Glutamatergic neuron (in vitro differentiated cells): ENCODE results near the gene NLRP6. TPM values are rescaled to one million over a fixed set of nuclear protein-coding genes. Genes with fewer than 3 reads are reported as not detected.
"Not testable (repeated sequence)": the region's sequence is repeated elsewhere in the genome, so short reads cannot be mapped to it uniquely, and the experiment has no call there.

Experiments used
- DNase-seq: peaks from one replicate; pipeline ENCODE4 v3.0.0; 2022
- H3K27ac Mint-ChIP-seq: one replicate; pipeline ENCODE4 v1.8.0; 2020; ENCODE audit warnings: mild to moderate bottlenecking, mixed read lengths, inconsistent platforms; ENCODE audit not compliant: unreplicated experiment
- H3K27me3 Mint-ChIP-seq: one replicate; pipeline ENCODE4 v1.8.0; 2020; ENCODE audit warnings: mild to moderate bottlenecking, moderate library complexity, mixed read lengths, inconsistent platforms; ENCODE audit not compliant: unreplicated experiment
- H3K36me3 Mint-ChIP-seq: one replicate; pipeline ENCODE4 v1.8.0; 2020; ENCODE audit warnings: mild to moderate bottlenecking, mixed read lengths, inconsistent platforms; ENCODE audit not compliant: unreplicated experiment
- H3K4me1 Mint-ChIP-seq: one replicate; pipeline ENCODE4 v1.8.0; 2020; ENCODE audit warnings: mild to moderate bottlenecking, low read depth, mixed read lengths, inconsistent platforms; ENCODE audit not compliant: unreplicated experiment
- H3K4me3 Mint-ChIP-seq: one replicate; pipeline ENCODE4 v1.8.0; 2020; ENCODE audit warnings: mild to moderate bottlenecking, mixed read lengths, inconsistent platforms; ENCODE audit not compliant: unreplicated experiment
- H3K9me3 Mint-ChIP-seq: one replicate; pipeline ENCODE4 v1.8.0; 2020; ENCODE audit warnings: mild to moderate bottlenecking, moderate library complexity, mixed read lengths, inconsistent platforms; ENCODE audit not compliant: unreplicated experiment
- total RNA-seq: library from RNA; stranded (reverse); fragmentation: NEBNext Ultra II Directional; extraction: Animal tissue kit (Norgen Biotek cat#: 25700); gene quantifications from one replicate; pipeline ENCODE4 v1.2.1, GENCODE V29; 2021; ENCODE audit not compliant: unreplicated experiment
- TF ChIP-seq, protein P1 (sequence below): fragments of 200-600 bp; sonication (generic); IDR thresholded peaks from one replicate; pipeline ENCODE4 v1.5.0; 2021; ENCODE audit not compliant: partially characterized antibody, unreplicated experiment

The NLRP6 gene
- total RNA-seq, 1 donor from 2014 or later: not detected

GRCh38 chr11:304061-304506, 25.9 kb downstream of the NLRP6 start:
- peaks cover 18% of the 10 kb centered on the region for H3K4me1 Mint-ChIP-seq
- no peak overlapping the region for H3K4me3 Mint-ChIP-seq
- no peak overlapping the region for H3K27ac Mint-ChIP-seq
- no peak for DNase-seq
- TF ChIP-seq, protein P1, sequence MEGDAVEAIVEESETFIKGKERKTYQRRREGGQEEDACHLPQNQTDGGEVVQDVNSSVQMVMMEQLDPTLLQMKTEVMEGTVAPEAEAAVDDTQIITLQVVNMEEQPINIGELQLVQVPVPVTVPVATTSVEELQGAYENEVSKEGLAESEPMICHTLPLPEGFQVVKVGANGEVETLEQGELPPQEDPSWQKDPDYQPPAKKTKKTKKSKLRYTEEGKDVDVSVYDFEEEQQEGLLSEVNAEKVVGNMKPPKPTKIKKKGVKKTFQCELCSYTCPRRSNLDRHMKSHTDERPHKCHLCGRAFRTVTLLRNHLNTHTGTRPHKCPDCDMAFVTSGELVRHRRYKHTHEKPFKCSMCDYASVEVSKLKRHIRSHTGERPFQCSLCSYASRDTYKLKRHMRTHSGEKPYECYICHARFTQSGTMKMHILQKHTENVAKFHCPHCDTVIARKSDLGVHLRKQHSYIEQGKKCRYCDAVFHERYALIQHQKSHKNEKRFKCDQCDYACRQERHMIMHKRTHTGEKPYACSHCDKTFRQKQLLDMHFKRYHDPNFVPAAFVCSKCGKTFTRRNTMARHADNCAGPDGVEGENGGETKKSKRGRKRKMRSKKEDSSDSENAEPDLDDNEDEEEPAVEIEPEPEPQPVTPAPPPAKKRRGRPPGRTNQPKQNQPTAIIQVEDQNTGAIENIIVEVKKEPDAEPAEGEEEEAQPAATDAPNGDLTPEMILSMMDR: no peak
- H3K27me3 Mint-ChIP-seq: peaks cover 8% of the 10 kb centered on the region
- peaks cover under 1% of the 10 kb centered on the region for H3K9me3 Mint-ChIP-seq
- H3K36me3 Mint-ChIP-seq: no peaks in the 10 kb centered on the region

- Mint-ChIP-seq H3K27me3 (peaks cover 12% of the 10 kb centered on the region), H3K4me1 (peaks cover 19% of the 10 kb centered on the region), H3K27ac (no peak overlapping the region), H3K36me3 (no peaks in the 10 kb centered on the region), H3K4me3 (no peak overlapping the region), H3K9me3 (peaks cover 6% of the 10 kb centered on the region)
- TF ChIP-seq, protein P1: peak; percentile 51
- DNase-seq: peak; percentile 51
Measured at GRCh38 chr11:304915-305843, 27.0 kb downstream of the NLRP6 start.

DNA sequence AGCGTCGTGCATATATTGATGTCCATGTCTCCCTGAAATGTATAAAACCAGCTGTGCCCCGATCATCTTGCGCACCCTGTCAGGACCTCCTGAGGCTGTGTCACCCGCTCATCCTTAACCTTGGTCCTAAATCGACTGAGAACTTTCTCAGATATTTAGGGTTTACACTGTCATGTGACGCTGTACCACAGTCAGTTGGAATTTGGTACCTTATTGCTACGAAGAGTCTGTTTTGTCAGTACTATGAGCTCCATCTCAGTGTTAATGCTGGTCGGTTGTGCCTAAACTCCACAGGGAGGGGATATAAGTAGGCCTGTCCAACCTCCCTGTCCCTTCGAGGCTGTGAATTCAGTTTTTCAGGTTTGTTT, 27.6 kb downstream of the NLRP6 start:
- H3K27ac Mint-ChIP-seq: no peak overlapping the region

DNA sequence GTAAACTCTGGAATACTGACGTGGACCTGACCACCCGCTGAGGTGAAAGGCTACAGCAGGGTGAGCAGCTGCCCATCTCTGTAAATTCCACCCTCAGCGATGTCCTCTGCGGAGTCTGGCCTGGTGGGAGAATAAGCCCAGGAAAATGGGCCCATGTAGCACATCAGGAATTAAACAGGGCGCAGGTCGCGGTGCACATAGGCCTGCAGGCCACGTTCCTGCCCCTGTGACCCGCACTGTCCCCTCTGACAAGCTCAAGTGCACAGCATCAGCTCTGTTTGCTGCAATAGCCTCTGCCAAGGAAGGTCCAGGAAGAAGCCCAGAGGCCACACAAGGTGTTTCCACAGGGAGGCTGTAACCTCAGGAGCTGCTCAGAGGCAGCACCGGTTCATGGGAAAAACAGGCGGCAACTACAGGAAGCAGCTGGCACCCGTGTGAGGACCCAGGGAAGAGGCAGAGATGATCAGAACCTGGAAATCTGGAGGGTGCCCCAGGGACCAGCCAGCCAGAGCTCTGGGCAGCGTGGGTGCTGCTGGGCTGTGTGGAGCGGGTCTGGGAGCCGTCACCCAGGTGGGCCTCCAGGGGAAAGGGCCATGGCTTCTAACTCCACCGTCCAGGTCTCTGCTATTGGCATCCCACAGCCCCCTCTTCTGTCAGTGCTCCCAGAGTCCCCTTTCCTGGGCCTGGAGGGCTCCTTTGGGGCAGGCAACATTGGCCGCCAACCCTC, 28.6 kb downstream of the NLRP6 start:
- TF ChIP-seq, protein P1: no peak
- H3K9me3 Mint-ChIP-seq: peaks cover 6% of the 10 kb centered on the region
- peaks cover 14% of the 10 kb centered on the region for H3K4me1 Mint-ChIP-seq
- no peaks in the 10 kb centered on the region for H3K36me3 Mint-ChIP-seq
- H3K4me3 Mint-ChIP-seq: no peak overlapping the region
- no peak for DNase-seq
- H3K27ac Mint-ChIP-seq: no peak overlapping the region
- H3K27me3 Mint-ChIP-seq: peaks cover 10% of the 10 kb centered on the region

More for the DNA sequence above, 27.6 kb downstream of the NLRP6 start:
- Mint-ChIP-seq H3K9me3 (peaks cover 6% of the 10 kb centered on the region), H3K27me3 (peaks cover 12% of the 10 kb centered on the region), H3K4me1 (peaks cover 14% of the 10 kb centered on the region), H3K36me3 (no peaks in the 10 kb centered on the region), H3K4me3 (no peak overlapping the region)
- TF ChIP-seq, protein P1: no peak
- no peak for DNase-seq

GRCh38 chr11:307766-308708, 29.8 kb downstream of the NLRP6 start, which contains the start of gene IFITM2:
Gene IFITM2 (plus strand): TSS chr11:307816. CDS start chr11:308193, 377 bp downstream.
- H3K9me3 Mint-ChIP-seq, H3K36me3 Mint-ChIP-seq, DNase-seq, H3K27ac Mint-ChIP-seq: not testable (repeated sequence)
- Mint-ChIP-seq H3K27me3 (peaks cover 13% of the 10 kb centered on the region), H3K4me1 (peaks cover 16% of the 10 kb centered on the region), H3K4me3 (peak within 1 kb of the TSS; percentile 47)

DNA sequence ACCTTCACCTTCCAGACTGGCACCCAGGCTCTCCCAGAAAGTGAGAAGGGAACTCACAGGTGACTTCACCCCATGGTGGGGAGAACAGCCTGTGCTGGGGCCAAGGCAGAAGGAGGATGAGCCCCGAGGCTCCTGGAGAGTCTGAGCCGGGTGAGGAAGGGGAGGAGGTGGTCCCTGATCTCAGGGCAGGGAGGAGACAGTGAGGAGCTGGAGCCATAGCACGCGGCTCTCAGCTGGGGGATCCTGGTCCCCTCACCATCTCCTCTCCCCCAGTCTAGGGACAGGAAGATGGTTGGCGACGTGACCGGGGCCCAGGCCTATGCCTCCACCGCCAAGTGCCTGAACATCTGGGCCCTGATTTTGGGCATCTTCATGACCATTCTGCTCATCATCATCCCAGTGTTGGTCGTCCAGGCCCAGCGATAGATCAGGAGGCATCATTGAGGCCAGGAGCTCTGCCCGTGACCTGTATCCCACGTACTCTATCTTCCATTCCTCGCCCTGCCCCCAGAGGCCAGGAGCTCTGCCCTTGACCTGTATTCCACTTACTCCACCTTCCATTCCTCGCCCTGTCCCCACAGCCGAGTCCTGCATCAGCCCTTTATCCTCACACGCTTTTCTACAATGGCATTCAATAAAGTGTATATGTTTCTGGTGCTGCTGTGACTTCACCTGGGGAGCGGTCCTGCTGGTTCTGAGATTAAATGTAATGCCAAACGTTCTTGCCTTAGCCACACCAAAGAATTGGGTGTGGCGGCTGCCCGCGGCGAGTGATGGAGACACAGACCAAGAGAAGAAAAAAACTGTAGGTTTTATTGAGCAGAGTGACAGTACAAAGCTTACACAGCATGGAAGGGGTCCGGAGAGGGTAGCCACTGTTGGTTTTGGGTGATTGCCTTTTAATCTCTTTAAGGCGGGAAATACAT, 30.8 kb downstream of the NLRP6 start:
- not testable (repeated sequence) for H3K9me3 Mint-ChIP-seq, DNase-seq, H3K36me3 Mint-ChIP-seq
- H3K4me3 Mint-ChIP-seq: peak overlapping the region; percentile 57
- H3K27me3 Mint-ChIP-seq: peaks cover 15% of the 10 kb centered on the region
- H3K27ac Mint-ChIP-seq: peak overlapping the region; percentile 4
- H3K4me1 Mint-ChIP-seq: peaks cover 16% of the 10 kb centered on the region
